Panc1 (cell line): ENCODE data around the gene MAPKBP1. TPM values are rescaled to one million over a fixed set of nuclear protein-coding genes. Genes with fewer than 3 reads are reported as not detected.

Experiments used
- ATAC-seq: fragments of 200-7000 bp; cut with Tn5 transposase; 2 replicates; pipeline ENCODE4 v1.9.1; 2020; ENCODE audit warnings: mild to moderate bottlenecking, moderate library complexity
- BruUV-seq: library from RNA; stranded (reverse); fragments of 400-500 nt; replicated peaks from 2 replicates; lab custom pipeline; 2021; lab: Mats Ljungman, UMichigan
- CTCF ChIA-PET: fragments of 300-600 bp; sonication (Branson Sonifier 250); formaldehyde crosslinking; loops from one replicate; lab custom pipeline; 2022; ENCODE audit warnings: antibody characterized with exemption; lab: Charles Lee
- POLR2A ChIA-PET: fragments of 300-600 bp; sonication (Branson Sonifier 250); formaldehyde crosslinking; loops from one replicate; lab custom pipeline; 2022; ENCODE audit warnings: antibody characterized with exemption; lab: Charles Lee
- DNase-seq: peaks from one replicate; pipeline ENCODE4 v3.0.0-alpha.2; 2010; ENCODE audit warnings: low read depth, low spot score
- H3K27ac ChIP-seq: 2 replicates; pipeline ENCODE4 v1.5.1; 2011; ENCODE audit warnings: mild to moderate bottlenecking, low read length, inconsistent platforms
- H3K27me3 ChIP-seq: fragments of 200-500 bp; sonication (Bioruptor generic); 2 replicates; pipeline ENCODE4 v1.6.0; 2014; ENCODE audit warnings: low read length, inconsistent platforms; ENCODE audit not compliant: control insufficient read depth, insufficient read depth
- H3K36me3 ChIP-seq: fragments of 200-500 bp; sonication (Bioruptor generic); 2 replicates; pipeline ENCODE4 v1.5.1; 2014; ENCODE audit warnings: inconsistent platforms, mild to moderate bottlenecking, low read length, moderate library complexity; ENCODE audit not compliant: control insufficient read depth, insufficient read depth
- H3K4me1 ChIP-seq: 2 replicates; pipeline ENCODE4 v1.5.1; 2011; ENCODE audit warnings: inconsistent platforms, mild to moderate bottlenecking, low read length, moderate library complexity; ENCODE audit not compliant: control insufficient read depth, insufficient read depth
- H3K4me3 ChIP-seq, 2 experiments: 2 replicates each; pipeline ENCODE4 v1.5.1; 2011 to 2012; ENCODE audit warnings: low read depth in 2 of 2, low read length in 2 of 2, mild to moderate bottlenecking in 2 of 2, inconsistent platforms in 1 of 2, moderate library complexity in 1 of 2
- H3K9me3 ChIP-seq: fragments of 200-500 bp; sonication (Bioruptor generic); 2 replicates; pipeline ENCODE4 v1.5.1; 2014; ENCODE audit warnings: low read depth, mild to moderate bottlenecking, inconsistent platforms, low read length, moderate library complexity; ENCODE audit not compliant: control insufficient read depth, insufficient read depth
- POLR2AphosphoS5 ChIP-seq: IDR thresholded peaks from 2 replicates; pipeline ENCODE4 v1.6.1; 2012; ENCODE audit warnings: mild to moderate bottlenecking, low read depth, low read length, moderate library complexity
- SIN3A ChIP-seq: IDR thresholded peaks from 2 replicates; pipeline ENCODE4 v1.6.1; 2012; ENCODE audit warnings: low read depth, mild to moderate bottlenecking, low read length, moderate library complexity, borderline replicate concordance; ENCODE audit not compliant: insufficient read depth
- TCF7L2 ChIP-seq: IDR thresholded peaks from 2 replicates; pipeline ENCODE4 v1.6.1; 2011; ENCODE audit warnings: mild to moderate bottlenecking, low read depth, low read length, inconsistent platforms
- in situ Hi-C: cut with HindIII; loops from 2 replicates; pipeline ENCODE4 v1.10.0; 2016; ENCODE audit warnings: low sequenced_read_pairs, low pct_unique_long_range_greater_than_20kb
- intact Hi-C: fragments of 100-400 bp; cut with micrococcal nuclease; formaldehyde crosslinking; loops from one replicate; pipeline ENCODE4 v1.10.0; 2022; ENCODE audit not compliant: unreplicated experiment
- total RNA-seq: library from RNA; stranded (reverse); gene quantifications from one replicate; pipeline ENCODE4 v1.2.1, GENCODE V29; 2021; ENCODE audit not compliant: unreplicated experiment
- TF ChIP-seq, protein P1 (sequence below): fragments of 450-650 bp; IDR thresholded peaks from 2 replicates; pipeline ENCODE4 v1.5.1; 2017; ENCODE audit warnings: mild to moderate bottlenecking
- TF ChIP-seq, protein P2 (sequence below), 2 experiments: IDR thresholded peaks; 2 replicates each; pipeline ENCODE4 v1.6.1; 2011 to 2012; ENCODE audit warnings: low read depth in 2 of 2, control low read depth in 1 of 2, low read length in 1 of 2, mild to moderate bottlenecking in 1 of 2, moderate library complexity in 1 of 2; ENCODE audit not compliant: insufficient read depth in 1 of 2

The MAPKBP1 gene
- total RNA-seq, 1 experiment from 2014 or later = 38.4 TPM

DNA sequence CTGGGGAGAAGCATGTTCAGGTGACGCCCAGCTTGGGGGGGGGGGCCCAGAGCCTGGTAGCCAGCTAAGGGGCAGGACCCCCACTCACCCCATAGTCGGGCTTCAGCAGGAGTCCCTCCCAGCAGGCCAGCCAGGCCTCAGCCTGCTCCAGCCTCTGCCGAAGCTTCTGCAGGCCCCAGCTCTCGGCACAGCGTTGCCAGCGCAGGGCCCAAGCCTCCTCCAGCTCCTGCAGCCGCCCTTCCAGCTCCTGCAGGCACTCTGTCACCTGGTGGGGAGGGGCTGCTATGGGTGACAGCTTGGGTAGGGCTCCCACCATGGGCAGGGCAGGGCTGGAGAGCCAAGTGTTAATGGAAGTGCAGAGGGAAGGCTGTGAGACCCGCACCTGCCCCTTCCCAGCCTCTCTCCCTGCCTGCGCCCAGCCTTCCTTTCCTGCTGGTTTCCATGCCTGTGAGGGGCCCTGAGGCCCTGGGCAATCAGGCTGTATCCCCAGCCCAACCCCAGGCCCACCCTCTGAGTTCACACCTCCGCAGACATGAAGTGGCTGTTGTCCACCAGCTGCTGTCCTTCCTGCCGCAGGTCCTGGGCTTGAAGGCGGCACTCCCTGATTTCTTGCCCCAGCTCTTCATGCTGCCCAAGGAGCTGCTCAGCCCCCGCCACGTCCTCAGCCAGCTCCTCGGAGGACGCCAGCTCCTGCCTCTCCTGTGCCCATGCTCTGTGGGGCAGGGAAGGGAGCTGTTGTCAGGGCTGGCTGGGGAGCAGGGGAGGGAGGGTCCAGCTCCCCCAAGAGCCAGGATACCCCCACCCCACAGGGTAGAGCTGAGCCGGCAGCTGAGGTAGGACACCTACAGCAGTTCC is 78.7 kb downstream of the MAPKBP1 start:
- ATAC-seq (peak; percentile 14; the same call in 1 of the 2 replicates), DNase-seq (no peak)
- no TSS peak for BruUV-seq
- H3K9me3 ChIP-seq = no peaks in the 10 kb centered on the region
- no peak overlapping the region for H3K27ac ChIP-seq
- no peaks in the 10 kb centered on the region for H3K27me3 ChIP-seq
- H3K4me1 ChIP-seq = no peaks in the 10 kb centered on the region
- H3K4me3 ChIP-seq = no peak overlapping the region
- no peaks in the 10 kb centered on the region for H3K36me3 ChIP-seq
- in situ Hi-C loops (no loop called here), intact Hi-C loops (no loop called here)
- CTCF ChIA-PET = no interaction called here
- TF ChIP-seq TCF7L2 (no peak), SIN3A (no peak)
- TF ChIP-seq, protein P1, sequence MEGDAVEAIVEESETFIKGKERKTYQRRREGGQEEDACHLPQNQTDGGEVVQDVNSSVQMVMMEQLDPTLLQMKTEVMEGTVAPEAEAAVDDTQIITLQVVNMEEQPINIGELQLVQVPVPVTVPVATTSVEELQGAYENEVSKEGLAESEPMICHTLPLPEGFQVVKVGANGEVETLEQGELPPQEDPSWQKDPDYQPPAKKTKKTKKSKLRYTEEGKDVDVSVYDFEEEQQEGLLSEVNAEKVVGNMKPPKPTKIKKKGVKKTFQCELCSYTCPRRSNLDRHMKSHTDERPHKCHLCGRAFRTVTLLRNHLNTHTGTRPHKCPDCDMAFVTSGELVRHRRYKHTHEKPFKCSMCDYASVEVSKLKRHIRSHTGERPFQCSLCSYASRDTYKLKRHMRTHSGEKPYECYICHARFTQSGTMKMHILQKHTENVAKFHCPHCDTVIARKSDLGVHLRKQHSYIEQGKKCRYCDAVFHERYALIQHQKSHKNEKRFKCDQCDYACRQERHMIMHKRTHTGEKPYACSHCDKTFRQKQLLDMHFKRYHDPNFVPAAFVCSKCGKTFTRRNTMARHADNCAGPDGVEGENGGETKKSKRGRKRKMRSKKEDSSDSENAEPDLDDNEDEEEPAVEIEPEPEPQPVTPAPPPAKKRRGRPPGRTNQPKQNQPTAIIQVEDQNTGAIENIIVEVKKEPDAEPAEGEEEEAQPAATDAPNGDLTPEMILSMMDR = no peak
- POLR2A ChIA-PET = no interaction called here

DNA sequence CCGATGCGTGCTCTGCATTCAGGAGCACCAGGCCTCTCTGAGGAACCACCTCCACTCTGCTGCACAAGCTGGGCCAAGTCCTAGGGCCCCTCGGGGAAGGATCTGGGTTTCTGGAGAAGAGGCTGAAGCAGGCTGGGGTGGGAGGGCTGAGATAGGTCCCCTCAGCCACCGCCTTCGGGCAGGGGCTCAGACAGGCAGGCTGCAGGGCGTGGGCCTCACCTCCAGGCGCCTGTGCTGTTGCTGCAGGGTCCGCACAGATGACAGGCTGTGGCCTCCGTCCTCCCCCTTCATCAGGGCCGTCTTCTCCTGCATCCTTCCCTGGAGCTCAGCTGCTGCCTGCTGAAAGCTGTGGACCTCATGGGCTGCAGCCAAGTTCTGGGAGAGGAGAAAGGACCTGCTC is 79.5 kb downstream of the MAPKBP1 start:
- no TSS peak for BruUV-seq
- no peaks in the 10 kb centered on the region for H3K4me1 ChIP-seq
- in situ Hi-C loops = no loop called here
- no peaks in the 10 kb centered on the region for H3K36me3 ChIP-seq
- CTCF ChIA-PET = no interaction called here
- intact Hi-C loops = no loop called here
- ATAC-seq (no peak), DNase-seq (no peak)
- H3K4me3 ChIP-seq = no peak overlapping the region
- H3K27me3 ChIP-seq = no peaks in the 10 kb centered on the region
- H3K27ac ChIP-seq = no peak overlapping the region
- TF ChIP-seq POLR2AphosphoS5 = no peak
- TF ChIP-seq TCF7L2 = no peak
- TF ChIP-seq, protein P1 = no peak
- TF ChIP-seq SIN3A = no peak
- TF ChIP-seq, protein P2, sequence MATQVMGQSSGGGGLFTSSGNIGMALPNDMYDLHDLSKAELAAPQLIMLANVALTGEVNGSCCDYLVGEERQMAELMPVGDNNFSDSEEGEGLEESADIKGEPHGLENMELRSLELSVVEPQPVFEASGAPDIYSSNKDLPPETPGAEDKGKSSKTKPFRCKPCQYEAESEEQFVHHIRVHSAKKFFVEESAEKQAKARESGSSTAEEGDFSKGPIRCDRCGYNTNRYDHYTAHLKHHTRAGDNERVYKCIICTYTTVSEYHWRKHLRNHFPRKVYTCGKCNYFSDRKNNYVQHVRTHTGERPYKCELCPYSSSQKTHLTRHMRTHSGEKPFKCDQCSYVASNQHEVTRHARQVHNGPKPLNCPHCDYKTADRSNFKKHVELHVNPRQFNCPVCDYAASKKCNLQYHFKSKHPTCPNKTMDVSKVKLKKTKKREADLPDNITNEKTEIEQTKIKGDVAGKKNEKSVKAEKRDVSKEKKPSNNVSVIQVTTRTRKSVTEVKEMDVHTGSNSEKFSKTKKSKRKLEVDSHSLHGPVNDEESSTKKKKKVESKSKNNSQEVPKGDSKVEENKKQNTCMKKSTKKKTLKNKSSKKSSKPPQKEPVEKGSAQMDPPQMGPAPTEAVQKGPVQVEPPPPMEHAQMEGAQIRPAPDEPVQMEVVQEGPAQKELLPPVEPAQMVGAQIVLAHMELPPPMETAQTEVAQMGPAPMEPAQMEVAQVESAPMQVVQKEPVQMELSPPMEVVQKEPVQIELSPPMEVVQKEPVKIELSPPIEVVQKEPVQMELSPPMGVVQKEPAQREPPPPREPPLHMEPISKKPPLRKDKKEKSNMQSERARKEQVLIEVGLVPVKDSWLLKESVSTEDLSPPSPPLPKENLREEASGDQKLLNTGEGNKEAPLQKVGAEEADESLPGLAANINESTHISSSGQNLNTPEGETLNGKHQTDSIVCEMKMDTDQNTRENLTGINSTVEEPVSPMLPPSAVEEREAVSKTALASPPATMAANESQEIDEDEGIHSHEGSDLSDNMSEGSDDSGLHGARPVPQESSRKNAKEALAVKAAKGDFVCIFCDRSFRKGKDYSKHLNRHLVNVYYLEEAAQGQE (IDR thresholded peaks at IDR 0.05; ENCODE audit: insufficient read depth in 1 of 2, low read depth in 2 of 2, low read length in 1 of 2) = no peak
- POLR2A ChIA-PET = no interaction called here
- H3K9me3 ChIP-seq = no peaks in the 10 kb centered on the region
